GM21737 (cell line): ENCODE results near the gene TGM5.
"Not testable (repeated sequence)": the region's sequence is repeated elsewhere in the genome, so short reads cannot be mapped to it uniquely, and the experiment has no call there.

Source experiments
- ATAC-seq: cut with Tn5 transposase; IDR thresholded peaks from one replicate; pipeline ENCODE4 v1.9.1; 2021; ENCODE audit warnings: mild to moderate bottlenecking, moderate library complexity; ENCODE audit not compliant: unreplicated experiment

The TGM5 gene

DNA sequence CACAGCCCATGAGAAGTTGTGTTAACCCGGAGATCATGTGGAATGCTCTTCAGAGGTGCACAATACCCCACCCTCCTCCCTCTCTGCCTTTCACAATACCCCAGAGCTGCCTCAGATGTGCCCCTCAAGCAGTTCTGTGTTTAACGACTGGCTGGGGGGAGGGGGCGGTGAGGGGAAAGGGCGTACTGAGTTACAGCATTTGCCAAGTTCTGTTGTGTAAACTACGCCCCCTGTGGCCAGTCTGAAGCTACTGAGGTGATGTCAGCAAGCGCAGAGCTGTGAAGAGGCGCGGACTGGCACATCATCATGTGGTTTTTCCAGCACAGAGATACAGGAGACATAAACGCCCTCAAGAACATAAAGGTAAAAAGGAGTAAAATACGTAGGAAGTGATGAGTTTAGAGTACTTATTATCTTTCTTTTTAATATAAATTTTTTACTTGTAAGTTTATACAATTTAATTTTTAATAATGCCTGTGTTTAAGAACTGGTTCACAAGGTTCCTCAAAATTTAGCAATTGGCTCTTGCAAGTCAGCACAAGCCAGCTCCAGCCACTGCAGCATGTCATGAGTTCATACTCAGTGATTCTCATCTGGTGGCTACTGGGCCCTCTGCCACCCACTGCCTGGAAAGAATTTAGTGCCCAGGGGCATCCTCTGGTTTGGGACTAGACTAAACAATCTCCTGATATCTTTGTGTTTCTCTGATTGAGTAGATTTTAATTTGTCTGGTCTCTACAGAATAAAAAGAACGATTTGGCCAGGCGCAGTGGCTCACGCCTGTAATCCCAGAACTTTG is 47.6 kb downstream of the TGM5 start:
- no peak for ATAC-seq

DNA sequence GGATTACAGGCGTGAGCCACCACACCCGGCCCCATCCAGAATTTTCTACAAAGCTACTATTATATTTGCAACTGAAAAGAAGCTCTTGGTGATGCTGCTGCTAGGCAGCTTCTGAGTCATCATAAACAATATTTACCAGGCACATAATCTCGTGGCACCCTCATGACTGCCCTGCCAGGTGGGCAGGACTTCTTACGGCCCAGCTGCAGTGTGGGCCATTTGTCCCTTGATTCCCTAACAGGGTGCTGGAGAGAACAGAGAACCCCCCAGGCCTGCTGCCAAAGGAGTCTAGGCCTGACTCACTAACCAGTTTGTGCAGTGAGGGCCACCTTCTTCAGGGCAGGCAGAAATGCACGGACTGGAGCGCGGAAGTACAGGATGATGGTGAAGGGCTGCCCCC is 50.8 kb downstream of the TGM5 start:
- ATAC-seq = no peak

DNA sequence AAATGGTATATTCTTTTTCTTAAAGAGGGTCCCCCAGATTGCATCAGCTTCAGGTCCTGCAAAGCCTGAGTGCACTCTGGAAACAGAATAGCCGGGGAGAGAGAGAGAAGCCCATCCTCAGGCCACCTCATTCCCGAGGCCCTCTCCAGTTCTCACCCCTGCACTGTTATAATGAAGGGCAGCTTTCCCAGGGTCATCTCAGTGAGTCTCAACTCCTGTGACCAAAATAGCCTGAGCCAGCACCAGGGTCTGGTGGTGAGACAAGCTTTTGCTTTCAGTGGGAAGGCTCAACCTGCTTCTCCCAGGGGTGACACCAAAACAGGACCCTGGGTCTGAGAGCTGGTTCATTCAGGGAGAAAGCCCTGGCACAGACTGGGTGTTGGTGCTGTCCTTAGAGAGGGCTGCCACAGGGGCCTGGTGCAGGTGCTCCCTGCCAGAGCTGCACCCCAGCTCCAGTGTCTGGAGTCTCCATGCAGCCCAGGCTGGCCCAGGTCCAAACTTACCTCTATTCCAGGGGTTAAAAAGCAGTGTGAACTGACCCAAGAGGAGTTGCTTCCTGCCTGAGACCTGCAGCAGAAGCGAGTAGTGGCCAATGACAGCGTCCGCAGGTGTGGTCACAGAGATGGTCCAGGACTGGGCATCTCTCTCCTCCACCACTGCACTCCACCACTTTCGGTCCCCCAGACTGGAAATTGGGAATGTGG is 52.0 kb downstream of the TGM5 start:
- ATAC-seq = no peak

DNA sequence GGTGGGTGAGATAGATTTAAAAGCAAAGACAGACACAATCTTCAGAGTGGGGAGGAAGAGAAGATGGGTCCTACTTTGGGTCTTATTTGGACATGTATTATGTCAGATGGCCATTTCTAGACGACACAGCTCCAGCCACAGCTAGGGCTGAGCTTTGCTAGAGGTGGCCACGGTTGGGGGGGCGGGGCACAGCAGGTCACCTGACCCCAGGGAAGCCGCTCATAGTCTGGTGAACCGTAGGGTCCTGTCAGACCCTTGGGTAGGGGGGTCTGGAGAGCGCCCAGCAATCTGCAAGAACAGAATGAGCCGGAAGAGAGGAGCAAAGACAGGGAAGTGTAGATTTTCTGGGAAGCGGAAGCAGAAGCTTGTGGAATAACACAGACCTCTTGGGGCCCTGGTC is 52.6 kb downstream of the TGM5 start:
- no peak for ATAC-seq

DNA sequence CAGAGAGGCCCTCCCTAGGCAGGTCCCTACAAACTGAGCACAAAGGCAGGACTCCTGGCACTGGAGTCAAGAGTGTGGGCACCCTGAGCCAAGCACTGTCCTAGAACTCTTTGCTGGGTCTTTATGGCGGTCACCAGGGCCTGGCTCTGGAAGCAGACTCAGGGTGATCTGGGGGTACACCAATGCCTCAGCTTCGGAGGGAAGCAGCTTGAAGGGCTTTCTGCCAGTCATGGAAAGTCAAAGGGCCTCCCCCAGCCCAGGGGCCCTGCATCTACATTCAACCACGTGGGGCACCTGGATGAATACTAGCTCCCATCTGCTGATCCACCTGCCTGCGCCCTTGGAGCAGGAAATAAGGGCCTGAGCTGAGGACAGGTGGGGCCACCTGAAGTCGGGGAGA is 53.3 kb downstream of the TGM5 start:
- ATAC-seq = no peak

DNA sequence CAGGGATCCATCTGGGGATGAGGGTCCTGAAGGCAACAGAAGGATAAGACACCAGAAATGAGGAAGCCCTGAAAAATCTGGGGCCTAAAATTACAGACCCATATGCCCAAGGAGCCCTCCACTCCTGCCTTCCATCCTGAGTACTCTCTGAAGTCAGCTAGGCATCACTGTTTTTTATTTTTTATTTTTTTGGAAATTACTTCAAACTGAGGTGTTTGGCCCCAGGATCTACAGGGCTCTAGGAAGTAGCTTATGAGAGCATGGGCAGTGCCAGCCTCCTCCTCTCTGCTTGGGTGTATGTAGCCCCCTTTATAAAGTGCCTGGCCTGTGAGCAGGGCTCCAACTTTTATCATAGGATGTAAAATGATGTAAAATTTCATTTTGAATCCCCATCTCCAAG is 53.8 kb downstream of the TGM5 start:
- no peak for ATAC-seq

DNA sequence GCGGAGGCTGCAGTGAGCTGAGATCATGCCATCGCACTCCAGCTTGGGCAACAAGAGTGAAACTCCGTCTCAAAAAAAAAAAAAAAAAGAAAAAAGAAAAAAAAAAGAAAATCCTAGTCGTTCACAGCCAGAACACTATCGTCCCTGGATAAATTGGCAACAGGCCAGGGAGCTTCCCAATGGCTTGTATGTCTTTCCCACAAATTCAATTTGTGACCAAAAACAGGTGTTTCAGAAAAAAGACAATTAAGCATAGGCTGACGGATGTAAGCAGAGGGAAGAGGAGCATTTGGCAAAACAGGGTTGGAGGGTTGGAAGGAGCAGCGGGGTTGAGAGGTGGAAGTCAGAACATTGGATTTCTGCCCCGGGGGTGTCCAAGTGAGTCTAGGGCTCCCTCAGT is 54.4 kb downstream of the TGM5 start:
- ATAC-seq = no peak

DNA sequence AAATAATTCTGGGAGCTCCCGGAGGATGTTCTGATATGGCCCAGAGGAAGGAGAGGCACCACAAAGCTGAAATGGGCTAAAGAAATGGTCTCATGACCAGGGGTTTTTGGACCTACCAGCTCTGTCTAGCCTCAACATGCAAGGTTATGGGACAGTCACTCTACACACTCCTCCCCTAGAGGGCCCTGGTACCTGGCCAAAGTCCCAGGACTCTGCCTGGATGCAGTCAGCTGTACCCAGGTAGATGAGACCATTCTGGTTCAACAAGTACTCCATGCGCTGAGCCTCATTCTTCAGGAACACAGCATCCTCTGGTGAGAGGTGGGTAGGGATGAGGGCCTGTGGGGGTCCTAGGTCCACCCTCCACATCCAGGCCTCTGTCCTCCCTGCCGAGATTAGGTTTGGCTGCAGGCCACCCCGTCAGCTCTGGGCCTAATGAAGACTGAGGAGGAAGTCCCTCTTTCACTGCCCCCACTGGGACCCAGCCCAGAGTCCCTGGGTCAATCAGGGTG is 55.4 kb downstream of the TGM5 start:
- ATAC-seq = no peak

DNA sequence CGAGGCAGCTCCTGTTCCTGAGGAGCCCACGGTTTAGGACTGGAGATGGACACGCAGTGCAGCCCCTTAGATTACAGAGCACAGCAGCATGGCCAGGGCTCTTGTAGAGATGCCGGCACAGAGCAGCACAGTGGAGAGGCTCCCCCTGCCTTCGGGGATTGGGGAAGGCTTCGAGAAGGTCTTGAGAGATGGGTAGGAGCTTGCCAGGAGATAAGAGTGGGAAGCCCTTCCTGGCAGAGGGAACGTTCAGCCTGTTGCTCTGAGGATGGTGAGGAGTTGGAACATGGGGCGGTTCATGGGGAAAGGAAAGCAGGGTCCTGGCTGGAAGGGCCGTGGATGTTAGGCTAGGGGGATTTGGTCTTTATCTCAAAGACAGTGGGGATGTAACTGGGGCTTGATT is 55.9 kb downstream of the TGM5 start:
- no peak for ATAC-seq

DNA sequence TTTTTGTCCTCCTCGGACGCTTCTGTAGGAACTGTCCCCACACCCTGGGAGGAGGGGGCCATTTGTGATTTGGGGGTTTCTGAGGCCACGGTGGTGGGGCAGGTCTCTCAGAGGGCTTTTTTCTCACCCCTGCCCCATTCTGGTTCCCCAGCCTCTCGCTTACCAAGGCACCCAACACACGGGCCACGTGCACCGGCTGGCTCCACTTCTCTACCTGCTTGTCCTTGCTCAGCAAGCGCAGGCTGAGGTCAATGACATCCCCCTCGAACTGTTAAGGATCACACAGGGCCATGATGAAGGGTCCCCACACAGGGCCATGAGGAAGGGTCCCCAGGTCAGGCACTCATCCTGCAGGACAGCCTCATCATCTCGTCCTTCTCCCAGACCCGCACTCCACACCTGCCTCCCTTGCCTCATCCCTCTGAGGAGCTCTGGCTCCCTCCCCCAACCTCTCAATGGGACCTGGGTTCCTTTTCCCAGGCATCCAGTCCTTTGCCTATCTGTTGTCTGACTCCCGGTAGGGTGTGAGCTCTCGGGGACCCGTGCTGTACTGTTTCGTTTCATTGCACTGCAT is 56.5 kb downstream of the TGM5 start:
- ATAC-seq = no peak

DNA sequence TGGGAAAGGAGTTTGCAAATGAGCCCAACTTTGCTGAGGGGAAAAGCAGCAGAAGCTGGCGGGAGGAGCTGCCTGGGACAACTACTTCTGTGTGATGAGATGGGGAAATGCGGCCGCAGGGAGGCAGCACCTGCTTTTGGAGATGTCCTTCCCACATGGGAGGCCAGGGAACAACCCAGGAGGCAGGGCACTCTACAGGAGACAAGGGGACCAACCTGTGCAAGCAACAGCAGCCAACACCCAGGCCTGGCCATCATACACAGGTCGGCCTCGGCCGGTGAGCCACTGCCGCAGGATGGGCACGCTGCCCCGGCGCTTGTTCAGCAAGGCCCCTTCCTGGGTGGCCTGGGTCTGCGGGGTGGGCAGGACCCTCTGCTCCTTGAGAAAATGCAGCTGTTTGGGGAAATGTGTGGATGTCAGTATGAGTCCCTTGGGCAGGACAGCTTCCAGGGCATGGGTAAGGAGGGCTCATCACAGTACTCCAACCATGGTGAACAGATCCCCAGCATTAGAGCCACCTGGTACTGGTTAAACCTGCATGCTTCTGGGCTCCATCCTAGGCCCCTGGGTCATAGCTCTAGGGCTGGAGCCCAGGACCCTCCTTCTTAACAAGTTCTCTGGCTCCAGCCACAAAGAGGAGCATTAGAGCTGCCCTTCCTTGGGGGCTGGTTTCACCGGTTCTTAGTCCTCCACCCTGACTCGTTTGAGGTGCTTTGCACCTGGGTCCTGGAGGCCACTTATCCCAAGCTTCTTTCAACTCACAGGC is 57.5 kb downstream of the TGM5 start:
- ATAC-seq = no peak

DNA sequence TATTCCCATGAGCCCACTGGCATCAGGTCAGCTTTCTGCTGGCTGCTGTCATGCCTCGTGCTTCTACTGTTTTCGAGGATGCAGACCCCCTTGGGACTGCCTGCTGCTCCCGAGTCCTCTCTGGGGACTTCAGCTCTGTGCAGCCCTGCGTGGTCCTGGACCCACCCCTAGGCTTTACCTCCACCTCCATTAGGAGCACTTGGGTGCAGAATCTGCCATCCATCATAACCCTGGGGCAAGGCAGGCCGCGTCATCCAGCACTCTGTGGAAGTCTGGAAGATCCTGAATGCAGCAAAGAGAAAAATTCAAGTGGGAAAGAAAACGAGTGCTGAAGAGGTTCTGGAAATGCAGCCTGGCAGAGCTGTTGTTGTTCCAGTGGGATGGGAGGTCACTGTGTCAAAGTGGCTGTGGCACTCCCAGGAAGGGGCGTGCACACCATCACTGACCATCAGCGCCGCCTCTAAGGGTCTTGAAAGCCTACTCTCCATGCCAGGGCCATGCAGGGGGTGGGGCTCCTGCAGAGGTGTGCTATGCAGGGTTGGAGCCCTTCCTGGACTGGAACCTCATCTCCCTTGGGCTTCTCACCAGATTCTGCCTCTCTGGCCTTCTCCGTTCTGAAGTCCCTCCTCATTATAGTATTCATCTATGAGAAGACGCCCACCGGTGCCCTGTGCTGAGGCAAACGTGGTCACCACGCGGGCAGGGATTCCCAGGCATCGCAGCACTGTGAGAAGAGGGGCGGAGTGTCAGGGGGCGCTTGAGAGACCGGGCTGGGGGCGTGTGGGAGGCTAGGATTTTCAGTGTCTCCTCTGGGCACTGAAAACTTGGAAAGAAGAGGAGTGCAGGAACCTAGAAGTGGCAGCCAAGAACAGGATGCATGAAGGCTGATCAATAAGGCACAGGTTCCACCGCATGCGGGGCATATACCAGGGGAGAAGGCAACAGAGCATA is 58.4 kb downstream of the TGM5 start:
- ATAC-seq = no peak

DNA sequence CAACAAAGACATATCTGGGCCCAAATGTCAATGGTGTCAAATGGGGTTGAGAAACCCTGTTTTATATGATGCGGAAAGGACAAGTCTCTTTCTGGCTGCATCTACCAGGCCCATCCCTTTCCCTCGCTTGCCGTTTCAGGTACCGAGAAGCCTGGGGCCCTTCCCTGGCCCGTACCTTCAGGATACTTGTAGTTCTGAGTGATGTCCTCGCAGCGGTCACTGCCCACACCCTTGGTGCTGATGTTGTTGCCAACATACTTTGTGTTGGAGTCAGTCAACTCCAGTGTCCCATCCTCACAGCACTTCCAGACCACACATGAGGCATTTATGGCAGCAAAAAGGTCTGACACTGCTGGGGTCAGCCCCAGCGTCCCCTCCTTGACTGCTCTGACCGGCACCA is 59.7 kb downstream of the TGM5 start:
- no peak for ATAC-seq

DNA sequence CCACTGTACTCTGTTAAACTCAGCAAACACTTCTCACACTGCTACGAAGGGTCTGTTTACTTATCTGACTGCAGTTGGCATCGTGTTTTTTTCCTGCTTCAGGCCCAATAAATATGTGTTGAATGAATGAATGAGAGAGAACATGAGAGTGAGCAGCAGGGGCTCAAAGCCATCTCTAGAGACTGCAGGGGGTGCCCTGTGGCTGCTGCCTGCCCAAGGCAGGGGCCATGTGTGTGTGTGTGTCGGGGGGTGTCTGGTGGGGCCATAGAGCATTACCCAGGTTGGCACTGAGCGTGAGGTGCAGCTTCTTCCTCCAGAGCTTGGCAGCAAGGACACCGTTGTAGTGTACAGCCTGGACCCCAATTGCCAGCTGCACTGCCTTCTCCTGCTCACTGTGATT is 60.7 kb downstream of the TGM5 start:
- ATAC-seq = no peak

DNA sequence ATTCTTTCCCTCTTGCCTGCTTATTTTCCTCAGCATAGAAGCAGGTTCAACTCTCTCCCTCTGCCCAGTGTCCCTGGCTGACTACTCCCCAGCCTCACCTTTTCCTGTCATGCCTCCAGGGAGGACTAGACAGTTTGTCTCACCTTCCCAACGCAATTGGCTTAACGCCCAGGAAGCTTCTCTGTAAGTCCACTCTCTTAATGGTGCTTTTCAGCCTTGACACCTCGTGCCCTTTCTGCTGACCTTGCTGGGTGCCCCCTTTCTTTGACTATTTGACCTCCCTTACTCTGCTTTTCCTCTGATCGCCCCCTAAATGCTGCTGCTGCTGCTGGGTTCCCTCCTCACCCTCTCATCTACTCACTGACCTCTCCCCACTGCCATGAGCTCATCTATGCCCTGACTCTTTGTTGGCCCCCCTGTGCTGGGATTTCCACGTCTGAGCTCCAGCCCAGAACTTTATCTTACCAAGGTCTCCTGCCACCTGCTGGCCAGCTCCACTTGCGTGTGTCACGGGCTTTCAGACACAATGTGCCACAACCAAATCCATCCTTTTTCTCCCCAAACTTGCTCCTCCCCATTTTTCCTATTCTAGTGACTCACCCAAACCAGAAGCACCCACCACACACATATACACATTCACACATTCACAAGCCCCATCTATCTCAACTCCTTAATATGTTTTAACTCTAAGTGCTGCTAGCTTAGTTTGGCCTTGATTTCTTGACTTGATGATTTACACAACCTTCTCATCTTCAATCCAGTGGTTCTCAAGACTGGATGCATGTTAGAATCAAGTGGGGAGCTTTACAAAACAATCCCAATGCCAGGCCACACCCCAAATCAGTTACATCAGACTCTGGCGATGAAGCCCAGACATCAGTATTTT is 62.5 kb downstream of the TGM5 start:
- ATAC-seq = no peak

DNA sequence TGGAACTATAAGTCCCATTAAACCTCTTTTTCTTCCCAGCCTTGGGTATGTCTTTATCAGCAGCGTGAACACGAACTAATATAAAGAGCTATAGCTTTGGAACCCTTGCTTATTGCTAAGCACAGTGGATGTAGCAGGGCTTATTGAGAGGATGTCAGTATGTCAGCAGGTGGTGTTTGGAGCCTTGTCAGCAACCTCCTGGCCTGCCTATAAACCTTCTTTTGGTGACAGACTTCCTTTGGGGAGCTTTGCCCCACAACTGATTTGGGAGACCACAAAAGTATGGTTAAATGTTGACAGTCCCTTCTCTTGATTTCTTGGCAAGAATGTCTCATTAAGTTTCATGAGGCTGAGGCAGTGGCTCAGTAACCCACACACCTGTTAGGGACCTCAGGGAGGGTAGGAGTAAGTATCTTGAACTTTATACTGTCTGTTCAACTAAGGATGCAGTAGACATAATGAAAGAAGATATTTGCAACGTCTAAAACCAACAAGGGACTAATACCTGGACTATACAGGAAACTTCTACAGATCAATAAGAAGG is 66.7 kb downstream of the TGM5 start:
- no peak for ATAC-seq

DNA sequence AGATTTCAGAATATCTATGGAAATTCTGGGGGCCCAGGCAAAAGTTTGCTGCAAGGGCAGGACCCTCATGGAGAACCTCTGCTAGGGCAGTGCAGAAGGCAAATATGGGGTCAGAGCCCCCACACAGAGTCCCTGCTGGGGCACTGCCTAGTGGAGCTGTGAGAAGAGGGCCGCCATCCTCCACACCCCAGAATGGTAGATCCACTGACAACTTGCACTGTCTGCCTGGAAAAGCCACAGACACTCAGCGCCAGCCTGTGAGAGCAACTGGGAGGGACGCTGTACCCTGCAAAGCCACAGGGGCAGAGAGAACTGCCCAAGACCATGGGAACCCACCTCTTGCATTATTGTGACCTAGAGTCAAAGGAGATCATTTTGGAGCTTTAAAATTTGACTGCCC is 67.7 kb downstream of the TGM5 start:
- no peak for ATAC-seq

DNA sequence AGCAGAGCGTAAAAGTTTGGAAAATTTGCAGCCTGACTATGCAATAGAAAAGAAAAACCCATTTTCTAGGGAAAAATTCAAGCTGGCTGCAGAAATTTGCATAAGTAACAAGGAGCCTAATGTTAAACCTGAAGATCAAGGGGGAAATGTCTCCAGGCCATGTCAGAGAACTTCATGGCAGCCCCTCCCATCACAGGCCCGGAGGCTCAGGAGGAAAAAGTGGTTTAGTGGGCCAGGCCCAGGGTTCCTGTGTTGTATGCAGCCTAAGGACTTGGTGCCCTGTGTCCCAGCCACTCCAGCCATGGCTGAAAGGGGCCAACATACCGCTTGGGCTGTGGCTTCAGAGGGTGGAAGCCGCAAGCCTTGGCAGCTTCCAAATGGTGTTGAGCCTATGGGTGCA is 68.2 kb downstream of the TGM5 start:
- ATAC-seq = not testable (repeated sequence)

DNA sequence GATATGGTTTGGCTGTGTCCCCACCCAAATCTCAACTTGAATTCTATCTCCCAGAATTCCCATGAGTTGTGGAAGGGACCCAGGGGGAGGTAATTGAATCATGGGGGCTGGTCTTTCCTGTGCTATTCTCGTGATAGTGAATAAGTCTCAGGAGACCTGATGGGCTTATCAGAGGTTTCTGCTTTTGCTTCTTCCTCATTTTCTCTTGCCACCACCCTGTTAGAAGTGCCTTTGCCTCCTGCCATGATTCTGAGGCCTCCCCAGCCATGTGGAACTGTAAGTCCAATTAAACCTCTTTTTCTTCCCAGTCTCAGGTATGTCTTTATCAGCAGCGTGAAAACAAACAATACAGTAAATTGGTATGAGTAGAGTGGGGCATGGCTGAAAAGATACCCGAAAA is 69.0 kb downstream of the TGM5 start:
- ATAC-seq = not testable (repeated sequence)
